GM12878 (cell line): ENCODE data around the gene ZBTB16. TPM values are rescaled to one million over a fixed set of nuclear protein-coding genes. Genes with fewer than 3 reads are reported as not detected.

ENCODE experiments used
- ATAC-seq: fragments of 200-7000 bp; cut with Tn5 transposase; 3 replicates; pipeline ENCODE4 v1.9.1; 2020; ENCODE audit warnings: mild to moderate bottlenecking, moderate library complexity
- BruUV-seq: library from RNA; stranded (reverse); fragments of 400-500 nt; replicated peaks from 2 replicates; lab custom pipeline; 2021; lab: Mats Ljungman, UMichigan
- CTCF ChIA-PET: fragments of 300-600 bp; sonication (Branson Sonifier 250); formaldehyde crosslinking; extraction: SDS; loops from one replicate; lab custom pipeline; 2021; ENCODE audit warnings: inconsistent platforms; lab: Yijun Ruan, JAX
- POLR2A ChIA-PET: fragments of 350-600 bp; formaldehyde crosslinking; extraction: SDS; loops from one replicate; lab custom pipeline; 2021; ENCODE audit warnings: inconsistent platforms; lab: Charles Lee
- RAD21 ChIA-PET: fragments of 300-600 bp; sonication (Branson Sonifier 250); formaldehyde crosslinking; loops from one replicate; lab custom pipeline; 2023; ENCODE audit warnings: antibody characterized with exemption; ENCODE audit not compliant: unreplicated experiment; lab: Charles Lee
- SMC1A ChIA-PET: fragments of 300-600 bp; sonication (Branson Sonifier 250); formaldehyde crosslinking; loops from one replicate; lab custom pipeline; 2023; ENCODE audit not compliant: unreplicated experiment, uncharacterized antibody; lab: Charles Lee
- DNase-seq: peaks from one replicate; pipeline ENCODE4 v3.0.0-alpha.2; 2011; ENCODE audit warnings: low read depth, low spot score
- FAIRE-seq: peaks from 3 replicates; lab custom pipeline; 2011; peaks lifted over from hg19 to GRCh38; lab: Jason Lieb, UNC
- H2AFZ ChIP-seq: 2 replicates; pipeline ENCODE4 v1.6.0; 2011; ENCODE audit warnings: low read depth, low read length, control low read depth; ENCODE audit not compliant: control insufficient read depth
- H3K27ac ChIP-seq: 2 replicates; pipeline ENCODE4 v1.5.1; 2011; ENCODE audit warnings: control low read depth; ENCODE audit not compliant: control insufficient read depth, insufficient read depth
- H3K27me3 ChIP-seq, 2 experiments: replicated peaks in 1 of 2; 2 replicates each; pipeline versions ENCODE4 v1.6.0 to v1.6.1; 2011; ENCODE audit warnings: low read length in 1 of 2; ENCODE audit not compliant: control insufficient read depth in 2 of 2, insufficient read depth in 2 of 2
- H3K36me3 ChIP-seq, 2 experiments: 2 replicates each; pipeline ENCODE4 v1.5.1; 2011; ENCODE audit warnings: low read length in 1 of 2; ENCODE audit not compliant: control insufficient read depth in 2 of 2, insufficient read depth in 2 of 2
- H3K4me1 ChIP-seq: 2 replicates; pipeline ENCODE4 v1.6.1; 2011; ENCODE audit warnings: mild to moderate bottlenecking, low read length, moderate library complexity, mixed read lengths; ENCODE audit not compliant: control insufficient read depth, insufficient read depth
- H3K4me2 ChIP-seq: 2 replicates; pipeline ENCODE4 v1.6.0; 2011; ENCODE audit warnings: control low read depth; ENCODE audit not compliant: control insufficient read depth, insufficient read depth
- H3K4me3 ChIP-seq: fragments of 200-600 bp; sonication (generic); 2 replicates; pipeline ENCODE4 v1.5.1; 2016
- H3K79me2 ChIP-seq: 2 replicates; pipeline ENCODE4 v1.6.0; 2011; ENCODE audit warnings: low read length; ENCODE audit not compliant: control insufficient read depth, insufficient read depth
- H3K9ac ChIP-seq: 2 replicates; pipeline ENCODE4 v1.8.0; 2011; ENCODE audit warnings: low read length, control low read depth, mixed read lengths; ENCODE audit not compliant: control insufficient read depth, insufficient read depth
- H3K9me3 ChIP-seq: replicated peaks from 3 replicates; pipeline ENCODE4 v1.5.1; 2011; ENCODE audit warnings: mild to moderate bottlenecking, low read length; ENCODE audit not compliant: control insufficient read depth, insufficient read depth
- H4K20me1 ChIP-seq: 2 replicates; pipeline ENCODE4 v1.6.0; 2011; ENCODE audit not compliant: control insufficient read depth, insufficient read depth
- CREM ChIP-seq: IDR thresholded peaks from 2 replicates; pipeline ENCODE4 v1.6.1; 2014; ENCODE audit warnings: antibody characterized with exemption, low read depth
- EED ChIP-seq: sonication (generic); IDR thresholded peaks from 2 replicates; pipeline ENCODE4 v1.6.1; 2016; ENCODE audit warnings: antibody characterized with exemption, low read depth
- IKZF1 ChIP-seq: fragments of 450-650 bp; conservative IDR thresholded peaks from 2 replicates; pipeline ENCODE4 v1.6.1; 2017; ENCODE audit warnings: antibody characterized with exemption, mild to moderate bottlenecking
- MYB ChIP-seq: fragments of 150-350 bp; IDR thresholded peaks from 2 replicates; pipeline ENCODE4 v1.6.1; 2014; ENCODE audit warnings: mild to moderate bottlenecking, low read depth, low read length, borderline replicate concordance
- NR2C2 ChIP-seq: IDR thresholded peaks from 2 replicates; pipeline ENCODE4 v1.6.1; 2011; ENCODE audit warnings: borderline replicate concordance, low read depth; ENCODE audit not compliant: control insufficient read depth, insufficient read length
- WRNIP1 ChIP-seq: IDR thresholded peaks from 2 replicates; pipeline ENCODE4 v1.6.1; 2011; ENCODE audit warnings: low read depth, low read length, improper control_type of control experiment, borderline replicate concordance
- ZNF207 ChIP-seq: fragments of 450-650 bp; IDR thresholded peaks from 2 replicates; pipeline ENCODE4 v1.6.1; 2014; ENCODE audit warnings: antibody characterized with exemption, mild to moderate bottlenecking, borderline replicate concordance
- WGBS: methylation state at CpG from one replicate; pipeline ENCODE4 v1.1.6; 2016; ENCODE audit warnings: low lambda C conversion rate; ENCODE audit not compliant: insufficient replicate concordance, insufficient coverage; ENCODE audit errors: missing lambda C conversion rate; 5-methylcytosine and 5-hydroxymethylcytosine counted together
- in situ Hi-C: fragments of 300-500 bp; cut with MboI; formaldehyde crosslinking; loops from 9 replicates; pipeline ENCODE4 v1.14.3; 2018; ENCODE audit warnings: mixed read lengths
- intact Hi-C: fragments of 100-400 bp; cut with micrococcal nuclease; formaldehyde crosslinking; loops from one replicate; pipeline ENCODE4 v1.14.2; 2022; ENCODE audit not compliant: unreplicated experiment
- polyA plus RNA-seq, 11 experiments: library from polyadenylated mRNA; depleted of rRNA in 4 of 11; unstranded in 6 of 11; stranded (reverse) in 5 of 11; fragments of >200 nt; fragmentation: Nextera tagmentation in 4 of 11; fragmentation: Illumina TruSeq in 1 of 11; extraction: Ambion mirVana in 4 of 11; extraction: Trizol in 1 of 11; gene quantifications; 1 replicate in 1 of 11; 2 replicates in 10 of 11; pipeline versions ENCODE4 v1.2.1 to v1.2.3, GENCODE V29; 2011 to 2016; ENCODE audit warnings: inconsistent platforms in 2 of 11, missing spikeins in 2 of 11, low read depth in 1 of 11
- total RNA-seq, 4 experiments: library from RNA; depleted of rRNA in 3 of 4; stranded (reverse); fragments of >200 nt in 3 of 4; fragmentation: Illumina TruSeq in 1 of 4; extraction: Trizol in 1 of 4; gene quantifications; 2 replicates each; pipeline versions ENCODE4 v1.2.1 to v1.2.3, GENCODE V29; 2013 to 2021
- TF ChIP-seq, protein P1 (sequence below): fragments of 450-650 bp; IDR thresholded peaks from 2 replicates; pipeline ENCODE4 v1.6.1; 2016; ENCODE audit warnings: mild to moderate bottlenecking
- TF ChIP-seq, protein P2 (sequence below): fragments of 450-650 bp; IDR thresholded peaks from 2 replicates; pipeline ENCODE4 v1.6.1; 2018; ENCODE audit warnings: borderline replicate concordance, mild to moderate bottlenecking; ENCODE audit not compliant: partially characterized antibody

Gene ZBTB16
- total and polyA plus RNA-seq, 10 of the 15 experiments (the other 5 are each of a cell fraction or from before 2014, with no cell fraction given), result 0.38 TPM; not detected in 9

DNA sequence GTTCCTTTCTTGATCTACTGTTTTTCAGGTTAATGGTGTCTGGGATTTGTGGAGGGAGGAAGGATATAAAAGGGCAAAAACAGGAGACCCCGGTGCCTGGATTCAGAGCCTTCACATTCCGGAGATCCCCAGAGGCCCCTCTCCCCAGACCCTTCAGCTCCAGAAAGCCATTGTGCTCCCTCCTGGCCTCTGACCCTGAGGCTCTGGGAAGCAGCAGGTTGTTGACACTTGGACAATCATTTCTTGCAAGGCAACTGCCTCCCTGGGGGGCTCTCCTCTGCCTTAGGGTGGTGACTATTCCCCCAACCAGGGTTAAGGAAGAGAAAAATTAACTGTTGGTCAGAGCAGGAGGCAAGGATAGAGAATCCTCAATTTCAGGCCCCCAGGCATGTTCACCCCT lies 149.8 kb downstream of the ZBTB16 start:
- BruUV-seq, result no TSS peak
- H3K4me1 ChIP-seq, result no peaks in the 10 kb centered on the region
- no peak overlapping the region for H3K4me2 ChIP-seq
- DNase-seq (no peak), ATAC-seq (no peak)
- RAD21 ChIA-PET, result no interaction called here
- SMC1A ChIA-PET, result interaction anchor here (1.0 kb wide), 1 partner anchor 40 kb away, joined by 3 read pairs; no protein-coding TSS in a partner anchor
- intact Hi-C loops, result no loop called here
- H3K9ac ChIP-seq, result no peak overlapping the region
- no peaks in the 10 kb centered on the region for H3K9me3 ChIP-seq
- POLR2A ChIA-PET, result no interaction called here
- CTCF ChIA-PET, result no interaction called here
- no peak overlapping the region for H3K4me3 ChIP-seq
- no peaks in the 10 kb centered on the region for H3K79me2 ChIP-seq
- TF ChIP-seq, protein P1, sequence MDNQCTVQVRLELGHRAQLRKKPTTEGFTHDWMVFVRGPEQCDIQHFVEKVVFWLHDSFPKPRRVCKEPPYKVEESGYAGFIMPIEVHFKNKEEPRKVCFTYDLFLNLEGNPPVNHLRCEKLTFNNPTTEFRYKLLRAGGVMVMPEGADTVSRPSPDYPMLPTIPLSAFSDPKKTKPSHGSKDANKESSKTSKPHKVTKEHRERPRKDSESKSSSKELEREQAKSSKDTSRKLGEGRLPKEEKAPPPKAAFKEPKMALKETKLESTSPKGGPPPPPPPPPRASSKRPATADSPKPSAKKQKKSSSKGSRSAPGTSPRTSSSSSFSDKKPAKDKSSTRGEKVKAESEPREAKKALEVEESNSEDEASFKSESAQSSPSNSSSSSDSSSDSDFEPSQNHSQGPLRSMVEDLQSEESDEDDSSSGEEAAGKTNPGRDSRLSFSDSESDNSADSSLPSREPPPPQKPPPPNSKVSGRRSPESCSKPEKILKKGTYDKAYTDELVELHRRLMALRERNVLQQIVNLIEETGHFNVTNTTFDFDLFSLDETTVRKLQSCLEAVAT, result no peak
- TF ChIP-seq MYB, result no peak
- no peak for TF ChIP-seq CREM
- TF ChIP-seq EED, result no peak
- no peak for TF ChIP-seq ZNF207
- no peak for TF ChIP-seq WRNIP1
- TF ChIP-seq NR2C2, result no peak
- TF ChIP-seq IKZF1, result no peak
- TF ChIP-seq, protein P2, sequence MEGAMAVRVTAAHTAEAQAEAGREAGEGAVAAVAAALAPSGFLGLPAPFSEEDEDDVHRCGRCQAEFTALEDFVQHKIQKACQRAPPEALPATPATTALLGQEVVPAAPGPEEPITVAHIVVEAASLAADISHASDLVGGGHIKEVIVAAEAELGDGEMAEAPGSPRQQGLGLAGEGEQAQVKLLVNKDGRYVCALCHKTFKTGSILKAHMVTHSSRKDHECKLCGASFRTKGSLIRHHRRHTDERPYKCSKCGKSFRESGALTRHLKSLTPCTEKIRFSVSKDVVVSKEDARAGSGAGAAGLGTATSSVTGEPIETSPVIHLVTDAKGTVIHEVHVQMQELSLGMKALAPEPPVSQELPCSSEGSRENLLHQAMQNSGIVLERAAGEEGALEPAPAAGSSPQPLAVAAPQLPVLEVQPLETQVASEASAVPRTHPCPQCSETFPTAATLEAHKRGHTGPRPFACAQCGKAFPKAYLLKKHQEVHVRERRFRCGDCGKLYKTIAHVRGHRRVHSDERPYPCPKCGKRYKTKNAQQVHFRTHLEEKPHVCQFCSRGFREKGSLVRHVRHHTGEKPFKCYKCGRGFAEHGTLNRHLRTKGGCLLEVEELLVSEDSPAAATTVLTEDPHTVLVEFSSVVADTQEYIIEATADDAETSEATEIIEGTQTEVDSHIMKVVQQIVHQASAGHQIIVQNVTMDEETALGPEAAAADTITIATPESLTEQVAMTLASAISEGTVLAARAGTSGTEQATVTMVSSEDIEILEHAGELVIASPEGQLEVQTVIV, result no peak
- TF ChIP-seq, all 136 proteins: peak for 0
- Histone ChIP-seq H2AFZ (no peak overlapping the region), H3K36me3 (no peaks in the 10 kb centered on the region), H4K20me1 (no peaks in the 10 kb centered on the region), H3K27ac (no peak overlapping the region), H3K27me3 (peaks cover 2 to 4% of the 10 kb centered on the region in 2 experiments; a peak in 1 of 4 replicates)
- FAIRE-seq, result no peak
- 9% methylated on average over 2 of the region's 2 CpGs for whole genome bisulfite sequencing
- in situ Hi-C loops, result no loop called here
